HepG2 (cell line): ENCODE measurements around the gene VRK1. TPM values are rescaled to one million over a fixed set of nuclear protein-coding genes. Genes with fewer than 3 reads are reported as not detected.

Experiments used
- ATF4 ChIP-seq, 2 experiments: fragments of 450-650 bp in 1 of 2; sonication (generic) in 1 of 2; formaldehyde crosslinking; IDR thresholded peaks; 2 replicates each; pipeline versions ENCODE4 v1.5.0 to v1.8.0; 2020 to 2022; ENCODE audit warnings: mild to moderate bottlenecking in 1 of 2, missing genetic modification reagents in 1 of 2
- GABPA ChIP-seq, 2 experiments: IDR thresholded peaks; 2 replicates each; pipeline ENCODE4 v1.6.1; 2011 to 2016; ENCODE audit warnings: low read depth in 2 of 2, low read length in 1 of 2, missing biosample characterization in 1 of 2, missing genetic modification characterization in 1 of 2
- HIVEP1 ChIP-seq: sonication (generic); formaldehyde crosslinking; IDR thresholded peaks from 2 replicates; pipeline ENCODE4 v1.4.0; 2020; ENCODE audit warnings: mild to moderate bottlenecking, missing genetic modification reagents
- HOMEZ ChIP-seq: IDR thresholded peaks from 2 replicates; pipeline ENCODE4 v1.6.1; 2016; ENCODE audit warnings: low read depth
- MBNL3 ChIP-seq: fragments of 250-450 bp; sonication (Bioruptor Pico); conservative IDR thresholded peaks from 2 replicates; pipeline ENCODE4 v1.8.0; 2022; ENCODE audit warnings: mild to moderate bottlenecking, inconsistent platforms
- MLX ChIP-seq: IDR thresholded peaks from 2 replicates; pipeline ENCODE4 v1.6.1; 2016
- MTERF4 ChIP-seq: sonication (generic); formaldehyde crosslinking; IDR thresholded peaks from 2 replicates; pipeline ENCODE4 v1.8.0; 2023; ENCODE audit warnings: mild to moderate bottlenecking, missing genetic modification reagents
- NFE2L2 ChIP-seq: fragments of 150-350 bp; IDR thresholded peaks from 2 replicates; pipeline ENCODE4 v1.6.1; 2014; ENCODE audit warnings: low read length
- PATZ1 ChIP-seq: sonication (generic); formaldehyde crosslinking; IDR thresholded peaks from 2 replicates; pipeline ENCODE4 v1.4.0; 2020; ENCODE audit warnings: missing genetic modification reagents
- PAX8 ChIP-seq: sonication (generic); formaldehyde crosslinking; IDR thresholded peaks from 2 replicates; pipeline ENCODE4 v1.8.0; 2022; ENCODE audit warnings: mild to moderate bottlenecking, missing genetic modification reagents, borderline replicate concordance
- RBFOX2 ChIP-seq: fragments of 200-400 bp; formaldehyde crosslinking; IDR thresholded peaks from 2 replicates; pipeline ENCODE4 v1.6.1; 2017; ENCODE audit warnings: low read depth, mild to moderate bottlenecking, low read length
- RFX5 ChIP-seq: IDR thresholded peaks from 2 replicates; pipeline ENCODE4 v1.6.1; 2011; ENCODE audit warnings: low read depth, low read length, improper control_type of control experiment
- SIX1 ChIP-seq: sonication (generic); formaldehyde crosslinking; IDR thresholded peaks from 2 replicates; pipeline ENCODE4 v1.4.0; 2020; ENCODE audit warnings: missing genetic modification reagents, borderline replicate concordance
- SMAD9 ChIP-seq: sonication (generic); formaldehyde crosslinking; IDR thresholded peaks from 2 replicates; pipeline ENCODE4 v1.5.1; 2020; ENCODE audit warnings: mild to moderate bottlenecking, missing genetic modification reagents
- SNAPC5 ChIP-seq: sonication (generic); formaldehyde crosslinking; IDR thresholded peaks from 2 replicates; pipeline ENCODE4 v1.8.1; 2023; ENCODE audit warnings: mild to moderate bottlenecking, missing genetic modification reagents, borderline replicate concordance
- SP140L ChIP-seq: sonication (generic); formaldehyde crosslinking; IDR thresholded peaks from 2 replicates; pipeline ENCODE4 v1.4.0; 2020; ENCODE audit warnings: missing genetic modification reagents, borderline replicate concordance
- SP4 ChIP-seq: sonication (generic); formaldehyde crosslinking; IDR thresholded peaks from 2 replicates; pipeline ENCODE4 v1.8.1; 2023; ENCODE audit warnings: mild to moderate bottlenecking, missing genetic modification reagents
- SRSF1 ChIP-seq: fragments of 200-400 bp; formaldehyde crosslinking; optimal IDR thresholded peaks from 2 replicates; pipeline ENCODE3; 2017; ENCODE audit warnings: mild to moderate bottlenecking, low read depth, low read length, moderate library complexity
- ZFP36L1 ChIP-seq: sonication (generic); formaldehyde crosslinking; IDR thresholded peaks from 2 replicates; pipeline ENCODE4 v1.8.0; 2022; ENCODE audit warnings: mild to moderate bottlenecking, missing genetic modification reagents, moderate library complexity
- ZFY ChIP-seq: sonication (generic); formaldehyde crosslinking; IDR thresholded peaks from 2 replicates; pipeline ENCODE4 v1.4.0; 2020; ENCODE audit warnings: missing genetic modification reagents
- ZNF121 ChIP-seq: sonication (generic); formaldehyde crosslinking; IDR thresholded peaks from 2 replicates; pipeline ENCODE4 v1.5.0; 2020; ENCODE audit warnings: mild to moderate bottlenecking, missing genetic modification reagents
- ZNF274 ChIP-seq: sonication (generic); formaldehyde crosslinking; IDR thresholded peaks from 2 replicates; pipeline ENCODE4 v1.5.1; 2020; ENCODE audit warnings: mild to moderate bottlenecking, missing genetic modification reagents
- ZNF547 ChIP-seq: sonication (generic); formaldehyde crosslinking; IDR thresholded peaks from 2 replicates; pipeline ENCODE4 v1.5.1; 2020; ENCODE audit warnings: mild to moderate bottlenecking, missing genetic modification reagents
- ZNF713 ChIP-seq: sonication (generic); formaldehyde crosslinking; IDR thresholded peaks from 2 replicates; pipeline ENCODE4 v1.4.0; 2020; ENCODE audit warnings: mild to moderate bottlenecking, missing genetic modification reagents
- ZNF777 ChIP-seq: sonication (generic); formaldehyde crosslinking; IDR thresholded peaks from 2 replicates; pipeline ENCODE4 v1.4.0; 2020; ENCODE audit warnings: missing genetic modification reagents
- ZNF83 ChIP-seq: sonication (generic); formaldehyde crosslinking; IDR thresholded peaks from 2 replicates; pipeline ENCODE4 v1.4.0; 2020; ENCODE audit warnings: missing genetic modification reagents, mild to moderate bottlenecking, borderline replicate concordance
- ZSCAN21 ChIP-seq: sonication (generic); formaldehyde crosslinking; IDR thresholded peaks from 2 replicates; pipeline ENCODE4 v1.8.0; 2022; ENCODE audit warnings: mild to moderate bottlenecking, missing genetic modification reagents, moderate library complexity, borderline replicate concordance
- polyA plus RNA-seq, 8 experiments: library from polyadenylated mRNA; depleted of rRNA in 3 of 8; stranded (reverse) in 7 of 8; unstranded in 1 of 8; fragments of >200 nt; fragmentation: Illumina TruSeq in 4 of 8; extraction: Trizol in 4 of 8; gene quantifications; 2 replicates each; pipeline versions ENCODE4 v1.2.1 to v1.2.3, GENCODE V29; 2011 to 2016; ENCODE audit warnings: low read depth in 4 of 8, missing spikeins in 1 of 8, mixed read lengths in 1 of 8; ENCODE audit not compliant: insufficient read depth in 1 of 8
- total RNA-seq, 5 experiments: library from RNA; depleted of rRNA; stranded (reverse); fragments of >200 nt; fragmentation: Illumina TruSeq; extraction: Trizol; gene quantifications; 2 replicates each; pipeline ENCODE4 v1.2.3, GENCODE V29; 2016; ENCODE audit warnings: low read depth in 1 of 5

VRK1 gene
- total and polyA plus RNA-seq, 2 of the 13 experiments (the other 11 are each of a cell fraction or from before 2014, with no cell fraction given), result 7.9 to 51.3 TPM

- TF ChIP-seq ZNF274 (no peak), SP140L (CRISPR knock-in tag) (no peak), HIVEP1 (CRISPR knock-in tag) (no peak), GABPA (IDR thresholded peaks at IDR 0.05; ENCODE audit: low read depth, low read length) (no peak), GABPA (CRISPR knock-in tag; IDR thresholded peaks at IDR 0.05; ENCODE audit: low read depth) (0 out of 2 replicates have a peak, but pooled peaks have one; percentile 8), ZNF713 (CRISPR knock-in tag) (no peak), MLX (CRISPR knock-in tag) (no peak), ZNF83 (CRISPR knock-in tag) (no peak), ZSCAN21 (CRISPR knock-in tag) (no peak), SMAD9 (CRISPR knock-in tag) (no peak), NFE2L2 (no peak), PAX8 (CRISPR knock-in tag) (no peak), SNAPC5 (CRISPR knock-in tag) (no peak), ZFP36L1 (CRISPR knock-in tag) (no peak), ATF4 (CRISPR knock-in tag; IDR thresholded peaks at IDR 0.05) (peak in 1 of 2 experiments; percentile 92; a peak in 2 of 4 replicates), ZNF777 (no peak), RBFOX2 (no peak), SRSF1 (no peak), ZFY (no peak), MBNL3 (CRISPR knock-in tag) (no peak), SIX1 (CRISPR knock-in tag) (no peak), RFX5 (no peak), SP4 (CRISPR knock-in tag) (no peak), PATZ1 (peak; percentile 80), MTERF4 (CRISPR knock-in tag) (no peak), ZNF121 (CRISPR knock-in tag) (no peak), HOMEZ (CRISPR knock-in tag) (peak; percentile 94), ZNF547 (CRISPR knock-in tag) (no peak)
Observed at GRCh38 chr14:96806836-96807235, 9.7 kb downstream of the VRK1 start (continued).
